Body of pancreas (tissue), 4 donors: Measurements from ENCODE around the gene PDAP1.

Source experiments
- CTCF ChIP-seq, 7 experiments: fragments of 450-650 bp in 4 of 7; fragments of 200-600 bp in 3 of 7; sonication (generic) in 3 of 7; IDR thresholded peaks; one replicate each; pipeline ENCODE4 v1.5.1; 2016 to 2019; ENCODE audit warnings: antibody characterized with exemption in 7 of 7
- POLR2A ChIP-seq, 3 donors: fragments of 450-650 bp; IDR thresholded peaks; one replicate each; pipeline ENCODE4 v1.6.1; 2016; ENCODE audit warnings: antibody characterized with exemption in 3 of 3, mild to moderate bottlenecking in 2 of 3

DNA sequence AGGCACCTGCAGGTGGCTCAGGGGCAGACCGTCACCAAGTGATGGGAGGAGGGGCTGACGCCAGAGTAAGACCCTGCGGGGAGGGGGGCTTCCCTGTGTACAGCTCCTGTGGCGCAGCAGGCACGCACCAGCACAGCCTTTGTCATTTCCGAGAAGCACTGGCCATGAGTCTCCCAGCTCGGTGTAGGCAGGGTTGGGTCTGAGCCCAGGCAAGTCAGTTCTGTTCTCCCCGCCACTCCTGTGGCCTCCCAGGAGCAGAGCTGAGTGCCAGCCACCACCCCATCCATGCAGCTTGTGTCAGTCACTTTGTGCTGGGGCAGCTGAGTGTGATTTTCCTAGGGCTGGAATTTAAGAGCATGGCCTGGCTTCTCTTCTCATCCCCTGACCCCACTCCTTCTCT is 43.5 kb upstream of the PDAP1 start:
- TF ChIP-seq CTCF (IDR thresholded peaks at IDR 0.05) (no peak), POLR2A (IDR thresholded peaks at IDR 0.05) (no peak)
